Stimulated activated naive CD4-positive, alpha-beta T cell (primary cell): Measurements from ENCODE around the gene CD58.

Source experiments
- DNase-seq, 6 experiments: peaks; one replicate each; lab custom pipeline; 2025; lab: John Stamatoyannopoulos, UW

CD58 gene

DNA sequence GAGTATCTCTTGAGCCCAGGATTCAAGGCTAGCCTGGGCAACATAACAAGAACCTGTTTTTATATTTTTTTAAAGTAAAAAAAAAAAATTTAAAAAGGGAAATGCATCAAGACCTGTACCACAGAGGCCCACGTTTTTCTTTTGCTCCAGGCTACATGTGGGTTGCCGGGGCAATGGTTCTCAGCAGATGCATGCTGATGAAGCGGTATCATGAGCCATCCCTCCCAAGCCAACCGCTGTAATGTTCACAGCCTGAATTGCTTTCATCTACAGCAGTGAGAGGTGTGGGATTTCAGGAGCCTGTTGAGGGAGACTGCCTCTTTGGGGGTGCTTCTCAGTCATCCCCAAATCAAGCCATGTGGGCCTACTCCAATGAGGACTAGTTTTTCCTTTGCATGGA lies 60.5 kb downstream of the CD58 start:
- no peak for DNase-seq

- no peak for DNase-seq
These were observed 61.5 kb downstream of the CD58 start for GRCh38 chr1:116508984-116509980.

- no peak for DNase-seq
These were observed 62.5 kb downstream of the CD58 start for GRCh38 chr1:116508085-116508983.

- DNase-seq: no peak
These were observed 63.2 kb downstream of the CD58 start for GRCh38 chr1:116507631-116508030.

- no peak for DNase-seq
These were observed 64.5 kb downstream of the CD58 start for GRCh38 chr1:116506132-116507004.

GRCh38 chr1:116504308-116505156 lies 66.3 kb downstream of the CD58 start:
- peak; percentile 37 to 70 (median 54) for DNase-seq

- DNase-seq: no peak
These were observed 67.1 kb downstream of the CD58 start for GRCh38 chr1:116503546-116504307.

GRCh38 chr1:116502671-116503314 lies 68.0 kb downstream of the CD58 start:
- DNase-seq: no peak

- no peak for DNase-seq
These were observed 69.0 kb downstream of the CD58 start for GRCh38 chr1:116501870-116502244.

GRCh38 chr1:116501125-116501869 lies 69.5 kb downstream of the CD58 start:
- DNase-seq: no peak

DNA sequence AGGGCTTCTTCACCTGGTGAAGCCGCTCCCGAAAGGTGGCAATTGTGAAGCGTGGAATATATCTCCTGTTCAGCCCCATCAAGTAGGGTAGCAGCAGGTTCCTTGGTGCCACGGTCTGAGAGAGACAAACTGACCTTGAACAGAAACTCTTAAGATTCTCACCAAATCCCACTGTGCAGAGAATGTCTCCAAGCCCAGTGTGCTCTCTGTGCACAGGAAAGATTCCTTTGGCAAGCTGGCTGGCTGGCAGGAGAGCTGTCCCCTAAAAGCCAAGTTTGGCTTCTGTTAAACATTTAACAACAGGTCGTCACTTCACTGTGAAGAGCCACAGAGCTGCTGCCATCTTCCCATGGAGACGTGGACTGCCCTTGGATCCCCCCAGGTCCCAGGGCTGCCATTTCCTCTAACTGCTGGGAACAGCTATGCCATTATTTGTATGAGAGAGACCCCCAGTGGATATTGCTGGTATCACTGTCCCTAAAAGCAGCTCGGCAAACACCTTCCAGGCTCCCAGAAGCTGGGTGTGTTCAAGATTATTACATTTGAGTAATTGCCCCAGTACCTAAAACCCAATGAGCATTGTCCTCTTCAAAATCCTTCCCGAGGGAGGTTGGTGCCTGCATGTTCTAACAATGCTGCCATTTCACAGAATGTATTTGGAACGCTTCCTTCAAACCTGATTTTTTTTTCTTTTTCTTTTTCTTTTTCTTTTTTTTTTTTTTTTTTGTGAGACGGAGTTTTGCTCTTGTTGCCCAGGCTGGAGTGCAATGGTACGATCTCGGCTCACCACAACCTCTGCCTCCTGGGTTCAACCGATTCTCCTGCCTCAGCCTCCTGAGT lies 71.8 kb downstream of the CD58 start:
- DNase-seq: peak in 5 of 6 experiments; percentile 7 to 61 (median 25)

DNA sequence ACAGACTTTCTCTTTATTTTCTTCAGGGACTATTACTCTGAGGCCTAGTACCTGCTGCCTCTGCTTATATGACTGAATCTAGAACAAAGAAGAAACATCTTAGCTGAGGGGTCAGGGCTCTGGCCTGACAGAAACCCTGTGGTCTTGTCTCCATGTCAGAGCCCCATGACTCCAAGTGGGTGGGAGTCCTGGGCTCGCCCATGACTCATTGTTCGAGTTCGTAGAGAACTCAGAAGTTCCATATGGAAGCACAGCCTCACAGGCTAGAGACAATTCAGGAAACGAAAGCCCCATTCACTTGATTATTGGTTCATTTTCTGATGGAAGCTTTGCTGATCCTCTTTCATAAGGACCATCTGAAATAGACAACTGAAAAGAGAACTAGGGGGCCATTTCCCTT lies 73.2 kb downstream of the CD58 start:
- DNase-seq: no peak

- DNase-seq: no peak
These were observed 73.9 kb downstream of the CD58 start for GRCh38 chr1:116496898-116497297.

- no peak for DNase-seq
These were observed 74.4 kb downstream of the CD58 start for GRCh38 chr1:116496380-116496779.

DNA sequence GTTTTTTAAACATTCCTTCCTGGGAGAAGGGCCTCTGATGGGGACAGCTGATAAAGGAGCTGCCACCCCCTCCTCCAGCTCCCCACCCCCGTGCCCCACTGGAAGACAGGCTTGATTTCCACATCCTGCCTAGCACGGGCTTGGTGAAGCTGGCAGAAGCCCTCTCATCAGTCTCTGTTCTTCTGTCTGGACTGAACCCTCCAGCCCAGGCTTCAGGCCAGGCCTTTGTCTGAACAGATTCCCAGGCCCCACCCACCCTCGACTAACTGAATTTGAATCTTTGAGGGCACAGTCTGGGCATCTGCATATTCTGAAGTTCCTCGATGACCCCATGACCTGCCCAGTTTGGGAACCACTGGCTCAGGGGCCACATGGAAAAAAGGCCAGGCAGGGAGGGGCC lies 75.3 kb downstream of the CD58 start:
- DNase-seq: no peak

GRCh38 chr1:116494745-116495144 lies 76.1 kb downstream of the CD58 start:
- DNase-seq: no peak

- no peak for DNase-seq
These were observed 76.5 kb downstream of the CD58 start for GRCh38 chr1:116494353-116494692.
